Measurements from ENCODE around the gene METTL25B.

METTL25B gene

GRCh38 chr1:156768610-156769295, 40.5 kb downstream of the METTL25B start:
- DNase-seq (ENCODE audit: low read depth) = no peak

- DNase-seq (ENCODE audit: low read depth) = no peak
Observed at GRCh38 chr1:156772222-156772621, 44.0 kb downstream of the METTL25B start.

GRCh38 chr1:156772728-156773497, 44.6 kb downstream of the METTL25B start:
- DNase-seq (ENCODE audit: low read depth) = no peak

GRCh38 chr1:156773607-156774006, 45.3 kb downstream of the METTL25B start:
- DNase-seq (ENCODE audit: low read depth) = no peak

GRCh38 chr1:156775799-156776198, 47.5 kb downstream of the METTL25B start:
- no peak for DNase-seq (ENCODE audit: low read depth)

GRCh38 chr1:156776942-156777341, 48.7 kb downstream of the METTL25B start:
- DNase-seq (ENCODE audit: low read depth) = no peak

- DNase-seq (ENCODE audit: low read depth) = no peak
Observed at GRCh38 chr1:156777573-156777972, 49.3 kb downstream of the METTL25B start.

GRCh38 chr1:156781585-156782186, 53.4 kb downstream of the METTL25B start:
- DNase-seq (ENCODE audit: low read depth) = no peak

- no peak for DNase-seq (ENCODE audit: low read depth)
Observed at GRCh38 chr1:156785458-156785857, 57.2 kb downstream of the METTL25B start.
